Endometrium (tissue), 2 donors: ENCODE data around the gene NDUFA7.
A peak's percentile ranks its signal among the peaks of the same experiment; 100 is the strongest.
"Not testable (repeated sequence)": the region's sequence is repeated elsewhere in the genome, so short reads cannot be mapped to it uniquely, and the experiment has no call there.

Source experiments
- FAIRE-seq: peaks from 2 replicates; lab custom pipeline; 2012; peaks lifted over from hg19 to GRCh38; lab: Jason Lieb, UNC
- donor health status: control.
- donor health status: control.

The NDUFA7 gene

GRCh38 chr19:8321067-8321985 is at the start of gene NDUFA7, which contains the start of gene RPS28:
NDUFA7 (minus strand) TSS chr19:8321375; CDS start chr19:8321358, 17 bp downstream.
RPS28 (plus strand) TSS chr19:8321496; CDS start chr19:8321531, 35 bp downstream.
- peak; percentile 23 for FAIRE-seq

- no peak for FAIRE-seq
Observed at GRCh38 chr19:8370176-8371010, 49.2 kb upstream of the NDUFA7 start.

GRCh38 chr19:8367327-8368001 is 46.3 kb upstream of the NDUFA7 start:
- no peak for FAIRE-seq

GRCh38 chr19:8366961-8367326 is 45.8 kb upstream of the NDUFA7 start:
- no peak for FAIRE-seq

GRCh38 chr19:8366121-8366581 is 45.0 kb upstream of the NDUFA7 start:
- FAIRE-seq: no peak

GRCh38 chr19:8363803-8364771 is 42.9 kb upstream of the NDUFA7 start, which contains the start of gene ANGPTL4:
ANGPTL4 (plus strand) TSS chr19:8364155; CDS start chr19:8364322, 167 bp downstream.
- no peak for FAIRE-seq

GRCh38 chr19:8361921-8362793 is 41.0 kb upstream of the NDUFA7 start:
- FAIRE-seq: no peak

- no peak for FAIRE-seq
Observed at GRCh38 chr19:8360196-8360595, 39.0 kb upstream of the NDUFA7 start.

GRCh38 chr19:8358948-8359347 is 37.8 kb upstream of the NDUFA7 start:
- FAIRE-seq: no peak

- FAIRE-seq: no peak
Observed at GRCh38 chr19:8357007-8357521, 35.9 kb upstream of the NDUFA7 start.

GRCh38 chr19:8355631-8356402 is 34.6 kb upstream of the NDUFA7 start:
- no peak for FAIRE-seq

GRCh38 chr19:8352845-8353244 is 31.7 kb upstream of the NDUFA7 start:
- FAIRE-seq: not testable (repeated sequence)

- FAIRE-seq: no peak
Observed at GRCh38 chr19:8352134-8352827, 31.1 kb upstream of the NDUFA7 start.

GRCh38 chr19:8349629-8350372 is 28.6 kb upstream of the NDUFA7 start:
- FAIRE-seq: not testable (repeated sequence)

GRCh38 chr19:8343483-8343844 is 22.3 kb upstream of the NDUFA7 start:
- FAIRE-seq: no peak

- no peak for FAIRE-seq
Observed at GRCh38 chr19:8342684-8343482, 21.7 kb upstream of the NDUFA7 start, which contains the start of gene KANK3. KANK3 (minus strand) TSS chr19:8343262; CDS start chr19:8337828, 5,434 bp downstream.

GRCh38 chr19:8342316-8342683 is 21.1 kb upstream of the NDUFA7 start:
- FAIRE-seq: no peak
